ENCODE results near the gene SIK3.

The SIK3 gene

DNA sequence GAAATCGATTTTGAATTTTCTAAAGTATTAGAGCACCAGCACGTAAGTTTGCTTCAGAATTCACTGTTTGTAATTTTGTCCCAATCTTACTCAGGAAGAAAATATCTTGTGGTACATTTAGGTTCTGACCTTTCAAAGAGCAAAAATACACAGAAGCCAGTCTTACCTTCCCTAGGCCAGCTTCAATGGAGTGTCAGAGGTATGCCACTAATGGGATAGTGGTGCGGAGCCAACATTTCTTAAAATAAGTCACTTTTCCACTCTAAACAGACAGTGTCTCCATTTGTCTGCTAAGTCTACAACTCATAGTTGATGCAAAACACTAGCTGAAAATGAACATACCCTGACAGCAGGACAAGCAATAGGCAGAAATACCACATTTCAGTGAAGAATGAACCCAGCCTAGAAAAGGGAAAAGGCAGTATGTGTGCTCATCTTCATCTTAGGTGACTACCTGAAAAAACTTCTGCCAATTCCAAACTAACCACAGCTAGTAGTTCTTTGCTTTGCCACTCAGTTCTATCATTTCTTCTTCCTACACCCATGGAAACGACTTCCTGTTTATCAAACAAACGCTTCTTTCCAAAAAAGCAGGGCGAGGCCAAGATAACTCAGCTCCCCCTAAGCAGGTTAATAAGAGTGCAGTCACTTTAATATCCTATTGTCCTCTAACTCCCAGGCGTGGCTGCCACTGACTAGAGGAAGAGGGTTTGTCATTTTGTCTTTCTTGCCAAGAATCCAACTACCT lies 166.8 kb downstream of the SIK3 start:
- no peak for DNase-seq (ENCODE audit: extremely low read depth, low read depth)

DNA sequence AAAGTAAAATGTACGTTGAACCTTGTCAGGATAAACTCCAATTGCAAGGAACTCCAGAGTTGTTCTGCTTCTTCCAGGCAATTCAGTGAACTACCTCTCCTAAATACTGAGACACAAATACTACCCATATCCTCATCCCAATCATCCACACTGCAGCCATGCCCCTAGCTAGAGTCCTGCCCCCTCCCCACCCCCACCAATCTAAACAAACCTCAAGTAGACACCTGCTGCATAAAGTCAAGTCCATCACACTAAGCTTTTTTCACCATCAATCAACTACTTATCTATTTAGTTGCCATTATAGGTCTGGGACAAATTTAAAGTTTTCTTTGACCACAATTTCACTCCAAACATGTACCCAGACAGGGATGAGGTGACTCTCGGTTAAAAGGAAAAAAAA lies 167.6 kb downstream of the SIK3 start:
- DNase-seq (ENCODE audit: extremely low read depth, low read depth) = no peak
- TF ChIP-seq, protein P1, sequence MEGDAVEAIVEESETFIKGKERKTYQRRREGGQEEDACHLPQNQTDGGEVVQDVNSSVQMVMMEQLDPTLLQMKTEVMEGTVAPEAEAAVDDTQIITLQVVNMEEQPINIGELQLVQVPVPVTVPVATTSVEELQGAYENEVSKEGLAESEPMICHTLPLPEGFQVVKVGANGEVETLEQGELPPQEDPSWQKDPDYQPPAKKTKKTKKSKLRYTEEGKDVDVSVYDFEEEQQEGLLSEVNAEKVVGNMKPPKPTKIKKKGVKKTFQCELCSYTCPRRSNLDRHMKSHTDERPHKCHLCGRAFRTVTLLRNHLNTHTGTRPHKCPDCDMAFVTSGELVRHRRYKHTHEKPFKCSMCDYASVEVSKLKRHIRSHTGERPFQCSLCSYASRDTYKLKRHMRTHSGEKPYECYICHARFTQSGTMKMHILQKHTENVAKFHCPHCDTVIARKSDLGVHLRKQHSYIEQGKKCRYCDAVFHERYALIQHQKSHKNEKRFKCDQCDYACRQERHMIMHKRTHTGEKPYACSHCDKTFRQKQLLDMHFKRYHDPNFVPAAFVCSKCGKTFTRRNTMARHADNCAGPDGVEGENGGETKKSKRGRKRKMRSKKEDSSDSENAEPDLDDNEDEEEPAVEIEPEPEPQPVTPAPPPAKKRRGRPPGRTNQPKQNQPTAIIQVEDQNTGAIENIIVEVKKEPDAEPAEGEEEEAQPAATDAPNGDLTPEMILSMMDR (IDR thresholded peaks at IDR 0.05; ENCODE audit: low read depth, low read length) = no peak

More for the DNA sequence above, 166.8 kb downstream of the SIK3 start:
- TF ChIP-seq, protein P1 (IDR thresholded peaks at IDR 0.05; ENCODE audit: low read depth, low read length) = no peak

- TF ChIP-seq, protein P1 (IDR thresholded peaks at IDR 0.05; ENCODE audit: low read depth, low read length) = no peak
- DNase-seq (ENCODE audit: extremely low read depth, low read depth) = no peak
Observed at GRCh38 chr11:116930177-116930576, 168.1 kb downstream of the SIK3 start.

DNA sequence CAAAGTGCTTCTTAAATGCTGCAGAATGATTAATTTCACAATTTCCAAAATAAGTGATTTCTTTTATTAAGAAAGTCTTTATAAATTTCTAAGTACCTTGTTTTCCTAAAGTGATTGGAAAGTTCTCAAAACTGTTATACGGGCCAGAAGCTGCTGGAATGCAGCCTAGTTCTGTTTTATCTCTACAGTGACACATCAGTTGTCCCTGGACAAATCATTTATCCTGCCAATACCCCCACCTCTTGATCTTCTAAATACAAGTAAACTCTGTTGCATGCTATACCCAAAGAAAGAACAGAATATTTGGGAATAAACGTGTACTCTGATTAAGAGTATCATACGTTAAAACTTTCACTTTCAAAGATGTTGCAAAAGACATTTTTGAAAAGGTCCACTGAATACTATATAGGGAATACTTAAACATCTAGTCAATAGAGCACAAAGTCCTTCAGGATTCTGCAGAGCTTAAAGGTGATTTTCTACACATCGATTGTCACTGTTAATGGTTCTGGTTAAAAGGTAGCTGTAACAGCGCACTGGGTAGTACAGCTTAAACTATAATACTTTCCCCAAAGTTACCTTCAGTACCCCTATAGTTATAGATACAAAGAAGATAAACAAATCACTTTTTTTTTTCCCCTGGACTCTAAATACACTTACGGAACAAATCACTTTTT lies 168.7 kb downstream of the SIK3 start:
- no peak for DNase-seq (ENCODE audit: extremely low read depth, low read depth)
- TF ChIP-seq, protein P1 (IDR thresholded peaks at IDR 0.05; ENCODE audit: low read depth, low read length) = no peak

DNA sequence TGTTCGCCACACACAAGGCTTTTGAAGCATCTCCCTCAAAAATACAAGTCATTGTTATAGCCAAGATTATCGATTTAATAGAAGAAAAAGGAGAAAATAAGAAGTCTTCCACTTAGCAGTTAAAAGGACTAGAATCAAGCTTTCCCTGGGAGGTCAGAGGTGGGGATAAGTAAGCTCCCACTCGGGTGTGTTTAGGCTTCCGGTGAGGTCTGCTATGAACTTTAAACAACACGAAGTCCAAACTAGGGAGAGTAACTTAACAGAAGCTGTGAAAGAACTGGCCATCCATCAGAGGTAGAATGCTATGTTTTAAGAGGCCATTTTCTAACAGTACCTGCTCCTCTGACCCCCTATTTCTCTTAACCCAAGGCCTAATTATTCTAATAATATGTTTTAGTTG lies 169.4 kb downstream of the SIK3 start:
- TF ChIP-seq, protein P1 (IDR thresholded peaks at IDR 0.05; ENCODE audit: low read depth, low read length) = no peak
- DNase-seq (ENCODE audit: extremely low read depth, low read depth) = no peak

DNA sequence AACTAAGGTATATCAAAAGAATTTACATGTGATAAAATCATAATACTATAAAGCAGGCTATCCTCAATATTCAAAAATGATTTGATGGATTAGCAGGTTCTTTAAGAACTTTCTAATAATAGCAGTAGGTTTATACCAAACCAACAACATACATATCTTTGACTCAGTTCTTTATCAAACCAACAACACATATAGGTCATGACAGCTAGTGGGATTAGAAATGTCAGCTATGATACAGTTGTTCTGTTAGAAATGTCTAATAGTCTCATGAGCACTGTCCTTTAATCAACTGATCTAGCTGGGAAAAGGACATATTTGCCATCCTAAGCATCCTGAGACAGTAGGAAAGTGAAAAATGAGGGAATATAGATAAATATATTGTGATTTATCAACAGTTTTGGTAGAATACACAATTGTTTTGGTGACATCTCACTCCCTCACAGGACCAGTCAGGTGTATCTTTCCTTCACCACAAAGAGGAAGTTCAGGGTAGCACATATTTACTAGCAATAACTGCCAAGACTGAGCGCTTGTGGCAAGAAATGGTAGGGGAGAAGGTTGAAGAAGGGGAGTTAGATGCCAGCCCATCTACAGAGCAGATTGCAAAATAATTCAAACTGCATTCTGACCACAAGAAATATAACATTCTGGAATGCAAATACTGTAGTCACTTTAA lies 170.0 kb downstream of the SIK3 start:
- TF ChIP-seq, protein P1 (IDR thresholded peaks at IDR 0.05; ENCODE audit: low read depth, low read length) = no peak
- DNase-seq (ENCODE audit: extremely low read depth, low read depth) = no peak

Measured in AG09319 (cell line).